ENCODE data around the gene GIMAP7.

GRCh38 chr7:150471886-150472285 lies 42.8 kb upstream of the GIMAP7 start:
- TF ChIP-seq, protein P1, sequence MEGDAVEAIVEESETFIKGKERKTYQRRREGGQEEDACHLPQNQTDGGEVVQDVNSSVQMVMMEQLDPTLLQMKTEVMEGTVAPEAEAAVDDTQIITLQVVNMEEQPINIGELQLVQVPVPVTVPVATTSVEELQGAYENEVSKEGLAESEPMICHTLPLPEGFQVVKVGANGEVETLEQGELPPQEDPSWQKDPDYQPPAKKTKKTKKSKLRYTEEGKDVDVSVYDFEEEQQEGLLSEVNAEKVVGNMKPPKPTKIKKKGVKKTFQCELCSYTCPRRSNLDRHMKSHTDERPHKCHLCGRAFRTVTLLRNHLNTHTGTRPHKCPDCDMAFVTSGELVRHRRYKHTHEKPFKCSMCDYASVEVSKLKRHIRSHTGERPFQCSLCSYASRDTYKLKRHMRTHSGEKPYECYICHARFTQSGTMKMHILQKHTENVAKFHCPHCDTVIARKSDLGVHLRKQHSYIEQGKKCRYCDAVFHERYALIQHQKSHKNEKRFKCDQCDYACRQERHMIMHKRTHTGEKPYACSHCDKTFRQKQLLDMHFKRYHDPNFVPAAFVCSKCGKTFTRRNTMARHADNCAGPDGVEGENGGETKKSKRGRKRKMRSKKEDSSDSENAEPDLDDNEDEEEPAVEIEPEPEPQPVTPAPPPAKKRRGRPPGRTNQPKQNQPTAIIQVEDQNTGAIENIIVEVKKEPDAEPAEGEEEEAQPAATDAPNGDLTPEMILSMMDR (conservative IDR thresholded peaks at IDR 0.05; ENCODE audit: low read depth, low read length) = no peak
- no peak for TF ChIP-seq EZH2 (IDR thresholded peaks at IDR 0.05; ENCODE audit: low read length, unreplicated experiment)
